ENCODE results near the gene MIPOL1. TPM values are rescaled to one million over a fixed set of nuclear protein-coding genes. Genes with fewer than 3 reads are reported as not detected.

MIPOL1 gene
- total and polyA plus RNA-seq, 2 of the 13 experiments (the other 11 are each of a cell fraction or from before 2014, with no cell fraction given), result 8.6 to 34.2 TPM

DNA sequence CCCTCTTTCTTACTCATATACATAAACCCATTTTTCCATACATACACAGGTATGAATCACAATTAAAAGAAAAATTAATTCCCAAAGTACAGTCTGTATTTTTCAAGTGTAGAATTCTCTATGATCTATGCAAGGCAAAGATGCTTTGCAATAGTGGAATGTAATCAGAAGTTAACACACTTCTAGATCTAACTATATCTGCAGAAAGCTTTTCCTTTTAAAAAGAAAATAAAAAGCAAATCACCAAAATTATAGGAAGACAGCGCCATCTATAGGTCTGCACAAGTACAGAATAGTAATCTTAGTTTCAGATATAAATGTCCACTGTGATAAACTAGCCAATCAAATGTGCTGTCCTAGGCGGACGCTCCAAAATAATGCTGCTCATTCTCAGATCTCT is 47.3 kb upstream of the MIPOL1 start (continued):
- TF ChIP-seq HOXD1 (CRISPR knock-in tag; IDR thresholded peaks at IDR 0.05) (no peak), GTF2F1 (IDR thresholded peaks at IDR 0.05; ENCODE audit: low read length) (no peak), HIC2 (CRISPR knock-in tag; IDR thresholded peaks at IDR 0.05; ENCODE audit: low read depth) (no peak), ARID3A (IDR thresholded peaks at IDR 0.05; ENCODE audit: low read depth, low read length) (peak; percentile 92), FLYWCH1 (CRISPR knock-in tag; IDR thresholded peaks at IDR 0.05) (no peak), TCF7L2 (IDR thresholded peaks at IDR 0.05; ENCODE audit: low read depth, low read length) (no peak), YEATS4 (CRISPR knock-in tag; IDR thresholded peaks at IDR 0.05; ENCODE audit: borderline replicate concordance) (no peak), ZFP62 (CRISPR knock-in tag; IDR thresholded peaks at IDR 0.05) (no peak), ZNF468 (CRISPR knock-in tag; IDR thresholded peaks at IDR 0.05) (no peak), RFX1 (IDR thresholded peaks at IDR 0.05) (no peak), PHF8 (CRISPR knock-in tag; IDR thresholded peaks at IDR 0.05) (no peak), HCFC1 (IDR thresholded peaks at IDR 0.05; ENCODE audit: low read depth, low read length) (no peak), ZNF878 (CRISPR knock-in tag; IDR thresholded peaks at IDR 0.05) (no peak), SMYD3 (CRISPR knock-in tag; IDR thresholded peaks at IDR 0.05) (peak; percentile 63; the same call in 1 of the 2 replicates), ZFP36L2 (CRISPR knock-in tag; IDR thresholded peaks at IDR 0.05) (peak; percentile 55; the same call in 1 of the 2 replicates), CHD2 (IDR thresholded peaks at IDR 0.05; ENCODE audit: low read depth, low read length) (no peak), CBX1 (IDR thresholded peaks at IDR 0.05; ENCODE audit: low read depth) (no peak), TBP (CRISPR knock-in tag; IDR thresholded peaks at IDR 0.05) (no peak), ZNF30 (CRISPR knock-in tag; IDR thresholded peaks at IDR 0.05) (no peak), TFDP2 (CRISPR knock-in tag; IDR thresholded peaks at IDR 0.05) (no peak), PAF1 (CRISPR knock-in tag; IDR thresholded peaks at IDR 0.05) (no peak), ATF3 (CRISPR knock-in tag; IDR thresholded peaks at IDR 0.05) (no peak), MIXL1 (CRISPR knock-in tag; IDR thresholded peaks at IDR 0.05) (0 out of 2 replicates have a peak, but pooled peaks have one; percentile 46)
- TF ChIP-seq, protein P1, sequence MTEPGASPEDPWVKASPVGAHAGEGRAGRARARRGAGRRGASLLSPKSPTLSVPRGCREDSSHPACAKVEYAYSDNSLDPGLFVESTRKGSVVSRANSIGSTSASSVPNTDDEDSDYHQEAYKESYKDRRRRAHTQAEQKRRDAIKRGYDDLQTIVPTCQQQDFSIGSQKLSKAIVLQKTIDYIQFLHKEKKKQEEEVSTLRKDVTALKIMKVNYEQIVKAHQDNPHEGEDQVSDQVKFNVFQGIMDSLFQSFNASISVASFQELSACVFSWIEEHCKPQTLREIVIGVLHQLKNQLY (CRISPR knock-in tag; IDR thresholded peaks at IDR 0.05), result 0 out of 2 replicates have a peak, but pooled peaks have one; percentile 21
- TF ChIP-seq, protein P2, sequence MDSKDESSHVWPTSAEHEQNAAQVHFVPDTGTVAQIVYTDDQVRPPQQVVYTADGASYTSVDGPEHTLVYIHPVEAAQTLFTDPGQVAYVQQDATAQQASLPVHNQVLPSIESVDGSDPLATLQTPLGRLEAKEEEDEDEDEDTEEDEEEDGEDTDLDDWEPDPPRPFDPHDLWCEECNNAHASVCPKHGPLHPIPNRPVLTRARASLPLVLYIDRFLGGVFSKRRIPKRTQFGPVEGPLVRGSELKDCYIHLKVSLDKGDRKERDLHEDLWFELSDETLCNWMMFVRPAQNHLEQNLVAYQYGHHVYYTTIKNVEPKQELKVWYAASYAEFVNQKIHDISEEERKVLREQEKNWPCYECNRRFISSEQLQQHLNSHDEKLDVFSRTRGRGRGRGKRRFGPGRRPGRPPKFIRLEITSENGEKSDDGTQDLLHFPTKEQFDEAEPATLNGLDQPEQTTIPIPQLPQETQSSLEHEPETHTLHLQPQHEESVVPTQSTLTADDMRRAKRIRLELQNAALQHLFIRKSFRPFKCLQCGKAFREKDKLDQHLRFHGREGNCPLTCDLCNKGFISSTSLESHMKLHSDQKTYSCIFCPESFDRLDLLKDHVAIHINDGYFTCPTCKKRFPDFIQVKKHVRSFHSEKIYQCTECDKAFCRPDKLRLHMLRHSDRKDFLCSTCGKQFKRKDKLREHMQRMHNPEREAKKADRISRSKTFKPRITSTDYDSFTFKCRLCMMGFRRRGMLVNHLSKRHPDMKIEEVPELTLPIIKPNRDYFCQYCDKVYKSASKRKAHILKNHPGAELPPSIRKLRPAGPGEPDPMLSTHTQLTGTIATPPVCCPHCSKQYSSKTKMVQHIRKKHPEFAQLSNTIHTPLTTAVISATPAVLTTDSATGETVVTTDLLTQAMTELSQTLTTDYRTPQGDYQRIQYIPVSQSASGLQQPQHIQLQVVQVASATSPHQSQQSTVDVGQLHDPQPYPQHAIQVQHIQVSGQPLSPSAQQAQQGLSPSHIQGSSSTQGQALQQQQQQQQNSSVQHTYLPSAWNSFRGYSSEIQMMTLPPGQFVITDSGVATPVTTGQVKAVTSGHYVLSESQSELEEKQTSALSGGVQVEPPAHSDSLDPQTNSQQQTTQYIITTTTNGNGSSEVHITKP (CRISPR knock-in tag; IDR thresholded peaks at IDR 0.05; ENCODE audit: low read depth), result no peak
